SK-N-SH treated with all-trans-retinoic acid at 6 μM for 48 hours (cell line): ENCODE data around the gene QSER1.

Experiments used
- ATAC-seq: fragments of 200-7000 bp; cut with Tn5 transposase; 3 replicates; pipeline ENCODE4 v1.9.1; 2020; ENCODE audit warnings: mild to moderate bottlenecking, moderate library complexity
- ARNTL ChIP-seq: fragments of 450-650 bp; formaldehyde crosslinking; IDR thresholded peaks from 2 replicates; pipeline ENCODE4 v1.5.0; 2020; ENCODE audit warnings: low read depth, mild to moderate bottlenecking, moderate library complexity, borderline replicate concordance
- BACH2 ChIP-seq: fragments of 250-450 bp; sonication (Bioruptor Pico); IDR thresholded peaks from 2 replicates; pipeline ENCODE4 v1.9.0; 2021; ENCODE audit warnings: mild to moderate bottlenecking, borderline replicate concordance
- CREB5 ChIP-seq: fragments of 250-450 bp; sonication (Bioruptor Pico); IDR thresholded peaks from 2 replicates; pipeline ENCODE4 v1.5.1; 2020; ENCODE audit warnings: low read depth, mild to moderate bottlenecking, moderate library complexity
- CSDC2 ChIP-seq: fragments of 250-450 bp; sonication (Bioruptor Pico); IDR thresholded peaks from 2 replicates; pipeline ENCODE4 v1.5.0; 2020; ENCODE audit warnings: mild to moderate bottlenecking, moderate library complexity
- CSRNP3 ChIP-seq: fragments of 250-450 bp; sonication (Bioruptor Pico); IDR thresholded peaks from 2 replicates; pipeline ENCODE4 v1.5.1; 2021; ENCODE audit warnings: mild to moderate bottlenecking, moderate library complexity
- ESRRG ChIP-seq: fragments of 250-450 bp; sonication (Bioruptor Pico); IDR thresholded peaks from 2 replicates; pipeline ENCODE4 v1.6.1; 2021; ENCODE audit warnings: mild to moderate bottlenecking
- GLIS3 ChIP-seq: fragments of 250-450 bp; sonication (Bioruptor Pico); IDR thresholded peaks from 2 replicates; pipeline ENCODE4 v1.5.0; 2020; ENCODE audit warnings: mild to moderate bottlenecking, moderate library complexity
- OSR1 ChIP-seq: fragments of 250-450 bp; sonication (Bioruptor Pico); IDR thresholded peaks from 2 replicates; pipeline ENCODE4 v1.8.0; 2022; ENCODE audit warnings: moderate library complexity, mild to moderate bottlenecking, inconsistent platforms
- PATZ1 ChIP-seq: fragments of 250-450 bp; sonication (Bioruptor Pico); IDR thresholded peaks from 2 replicates; pipeline ENCODE4 v1.8.0; 2020; ENCODE audit warnings: mild to moderate bottlenecking, moderate library complexity, borderline replicate concordance
- PPARA ChIP-seq: fragments of 250-450 bp; sonication (Bioruptor Pico); IDR thresholded peaks from 2 replicates; pipeline ENCODE4 v1.5.0; 2020; ENCODE audit warnings: mild to moderate bottlenecking, borderline replicate concordance
- RARB ChIP-seq: fragments of 250-450 bp; sonication (Bioruptor Pico); IDR thresholded peaks from 2 replicates; pipeline ENCODE4 v1.8.0; 2021; ENCODE audit warnings: mild to moderate bottlenecking, moderate library complexity
- SNAI2 ChIP-seq: fragments of 250-450 bp; sonication (Bioruptor Pico); IDR thresholded peaks from 2 replicates; pipeline ENCODE4 v1.5.0; 2020; ENCODE audit warnings: mild to moderate bottlenecking, moderate library complexity
- TCF4 ChIP-seq: fragments of 250-450 bp; sonication (Bioruptor Pico); IDR thresholded peaks from 2 replicates; pipeline ENCODE4 v1.8.0; 2021; ENCODE audit warnings: mild to moderate bottlenecking, moderate library complexity, borderline replicate concordance
- TOX ChIP-seq: fragments of 250-450 bp; sonication (Bioruptor Pico); IDR thresholded peaks from 2 replicates; pipeline ENCODE4 v1.8.0; 2021; ENCODE audit warnings: mild to moderate bottlenecking, moderate library complexity, borderline replicate concordance
- TSHZ2 ChIP-seq: fragments of 250-450 bp; sonication (Bioruptor Pico); IDR thresholded peaks from 2 replicates; pipeline ENCODE4 v1.5.0; 2020; ENCODE audit warnings: mild to moderate bottlenecking, moderate library complexity
- ZC3H10 ChIP-seq: fragments of 250-450 bp; sonication (Bioruptor Pico); IDR thresholded peaks from 2 replicates; pipeline ENCODE4 v1.5.1; 2021; ENCODE audit warnings: mild to moderate bottlenecking, moderate library complexity
- ZFP3 ChIP-seq: fragments of 250-450 bp; sonication (Bioruptor Pico); IDR thresholded peaks from 2 replicates; pipeline ENCODE4 v1.5.0; 2020; ENCODE audit warnings: mild to moderate bottlenecking, moderate library complexity
- ZNF565 ChIP-seq: fragments of 450-650 bp; formaldehyde crosslinking; conservative IDR thresholded peaks from 2 replicates; pipeline ENCODE4 v1.5.0; 2020; ENCODE audit warnings: low read depth, mild to moderate bottlenecking, moderate library complexity
- ZNF70 ChIP-seq: fragments of 450-650 bp; formaldehyde crosslinking; IDR thresholded peaks from 2 replicates; pipeline ENCODE4 v1.5.0; 2020; ENCODE audit warnings: mild to moderate bottlenecking, moderate library complexity
- ZNF8 ChIP-seq: fragments of 450-650 bp; formaldehyde crosslinking; IDR thresholded peaks from 2 replicates; pipeline ENCODE4 v1.5.0; 2020; ENCODE audit warnings: mild to moderate bottlenecking, moderate library complexity

QSER1 gene

GRCh38 chr11:32890843-32891656, 1.6 kb upstream of the QSER1 start:
- no peak for ATAC-seq
- TF ChIP-seq ZNF70: no peak
- no peak for TF ChIP-seq CSRNP3 (CRISPR knock-in tag)
- no peak for TF ChIP-seq ZNF565 (CRISPR knock-in tag)
- no peak for TF ChIP-seq RARB (CRISPR knock-in tag)
- no peak for TF ChIP-seq CREB5 (CRISPR knock-in tag)

- no peak for TF ChIP-seq ZNF565 (CRISPR knock-in tag)
- ATAC-seq: no peak; the same call in 2 of the 3 replicates
These were observed 805 bp upstream of the QSER1 start for GRCh38 chr11:32891657-32892354.

GRCh38 chr11:32893093-32893342, 407 bp downstream of the QSER1 start:
- TF ChIP-seq TOX (CRISPR knock-in tag) (no peak), ARNTL (no peak), ESRRG (CRISPR knock-in tag) (no peak), ZNF8 (CRISPR knock-in tag) (no peak)
- ATAC-seq: no peak

- peak; percentile 76 for ATAC-seq
- TF ChIP-seq ARNTL (no peak), TCF4 (CRISPR knock-in tag) (no peak), TOX (CRISPR knock-in tag) (no peak), PPARA (CRISPR knock-in tag) (no peak), SNAI2 (CRISPR knock-in tag) (no peak), TSHZ2 (no peak), BACH2 (CRISPR knock-in tag) (no peak), OSR1 (CRISPR knock-in tag) (no peak), RARB (CRISPR knock-in tag) (no peak)
These were observed 935 bp downstream of the QSER1 start for GRCh38 chr11:32893343-32894148.

GRCh38 chr11:32894149-32894827, 1.7 kb downstream of the QSER1 start:
- peak; percentile 81 for ATAC-seq
- TF ChIP-seq GLIS3 (no peak), ZNF565 (CRISPR knock-in tag) (no peak), TSHZ2 (no peak), PATZ1 (CRISPR knock-in tag) (no peak), ZFP3 (CRISPR knock-in tag) (no peak), BACH2 (CRISPR knock-in tag) (no peak), CSDC2 (no peak), OSR1 (CRISPR knock-in tag) (no peak), ZNF8 (CRISPR knock-in tag) (no peak), ESRRG (CRISPR knock-in tag) (no peak), ZNF70 (no peak), TOX (CRISPR knock-in tag) (no peak), ZC3H10 (no peak)
